Measurements from ENCODE around the gene MNAT1.

- TF ChIP-seq, protein P1, sequence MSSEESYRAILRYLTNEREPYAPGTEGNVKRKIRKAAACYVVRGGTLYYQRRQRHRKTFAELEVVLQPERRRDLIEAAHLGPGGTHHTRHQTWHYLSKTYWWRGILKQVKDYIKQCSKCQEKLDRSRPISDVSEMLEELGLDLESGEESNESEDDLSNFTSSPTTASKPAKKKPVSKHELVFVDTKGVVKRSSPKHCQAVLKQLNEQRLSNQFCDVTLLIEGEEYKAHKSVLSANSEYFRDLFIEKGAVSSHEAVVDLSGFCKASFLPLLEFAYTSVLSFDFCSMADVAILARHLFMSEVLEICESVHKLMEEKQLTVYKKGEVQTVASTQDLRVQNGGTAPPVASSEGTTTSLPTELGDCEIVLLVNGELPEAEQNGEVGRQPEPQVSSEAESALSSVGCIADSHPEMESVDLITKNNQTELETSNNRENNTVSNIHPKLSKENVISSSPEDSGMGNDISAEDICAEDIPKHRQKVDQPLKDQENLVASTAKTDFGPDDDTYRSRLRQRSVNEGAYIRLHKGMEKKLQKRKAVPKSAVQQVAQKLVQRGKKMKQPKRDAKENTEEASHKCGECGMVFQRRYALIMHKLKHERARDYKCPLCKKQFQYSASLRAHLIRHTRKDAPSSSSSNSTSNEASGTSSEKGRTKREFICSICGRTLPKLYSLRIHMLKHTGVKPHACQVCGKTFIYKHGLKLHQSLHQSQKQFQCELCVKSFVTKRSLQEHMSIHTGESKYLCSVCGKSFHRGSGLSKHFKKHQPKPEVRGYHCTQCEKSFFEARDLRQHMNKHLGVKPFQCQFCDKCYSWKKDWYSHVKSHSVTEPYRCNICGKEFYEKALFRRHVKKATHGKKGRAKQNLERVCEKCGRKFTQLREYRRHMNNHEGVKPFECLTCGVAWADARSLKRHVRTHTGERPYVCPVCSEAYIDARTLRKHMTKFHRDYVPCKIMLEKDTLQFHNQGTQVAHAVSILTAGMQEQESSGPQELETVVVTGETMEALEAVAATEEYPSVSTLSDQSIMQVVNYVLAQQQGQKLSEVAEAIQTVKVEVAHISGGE (tag by site-specific recombination; conservative IDR thresholded peaks at IDR 0.05; ENCODE audit: low read depth): no peak
- TF ChIP-seq ZFP41 (tag by site-specific recombination; IDR thresholded peaks at IDR 0.05; ENCODE audit: borderline replicate concordance) (no peak), CTCF (tag by site-specific recombination; IDR thresholded peaks at IDR 0.05) (no peak), BCL11A (tag by site-specific recombination; IDR thresholded peaks at IDR 0.05; ENCODE audit: low read depth) (no peak), ZFP3 (tag by site-specific recombination; IDR thresholded peaks at IDR 0.05; ENCODE audit: low read depth) (no peak), ZSCAN30 (tag by site-specific recombination; IDR thresholded peaks at IDR 0.05) (no peak), ZNF112 (tag by site-specific recombination; IDR thresholded peaks at IDR 0.05) (no peak), ATF2 (tag by site-specific recombination; IDR thresholded peaks at IDR 0.05; ENCODE audit: low read depth) (no peak), ZNF558 (tag by site-specific recombination; IDR thresholded peaks at IDR 0.05) (no peak)
- TF ChIP-seq, protein P2, sequence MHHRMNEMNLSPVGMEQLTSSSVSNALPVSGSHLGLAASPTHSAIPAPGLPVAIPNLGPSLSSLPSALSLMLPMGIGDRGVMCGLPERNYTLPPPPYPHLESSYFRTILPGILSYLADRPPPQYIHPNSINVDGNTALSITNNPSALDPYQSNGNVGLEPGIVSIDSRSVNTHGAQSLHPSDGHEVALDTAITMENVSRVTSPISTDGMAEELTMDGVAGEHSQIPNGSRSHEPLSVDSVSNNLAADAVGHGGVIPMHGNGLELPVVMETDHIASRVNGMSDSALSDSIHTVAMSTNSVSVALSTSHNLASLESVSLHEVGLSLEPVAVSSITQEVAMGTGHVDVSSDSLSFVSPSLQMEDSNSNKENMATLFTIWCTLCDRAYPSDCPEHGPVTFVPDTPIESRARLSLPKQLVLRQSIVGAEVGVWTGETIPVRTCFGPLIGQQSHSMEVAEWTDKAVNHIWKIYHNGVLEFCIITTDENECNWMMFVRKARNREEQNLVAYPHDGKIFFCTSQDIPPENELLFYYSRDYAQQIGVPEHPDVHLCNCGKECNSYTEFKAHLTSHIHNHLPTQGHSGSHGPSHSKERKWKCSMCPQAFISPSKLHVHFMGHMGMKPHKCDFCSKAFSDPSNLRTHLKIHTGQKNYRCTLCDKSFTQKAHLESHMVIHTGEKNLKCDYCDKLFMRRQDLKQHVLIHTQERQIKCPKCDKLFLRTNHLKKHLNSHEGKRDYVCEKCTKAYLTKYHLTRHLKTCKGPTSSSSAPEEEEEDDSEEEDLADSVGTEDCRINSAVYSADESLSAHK (tag by site-specific recombination; IDR thresholded peaks at IDR 0.05): no peak
Measured at GRCh38 chr14:60944204-60944603, 209.6 kb downstream of the MNAT1 start.

Data from HEK293 (cell line).